NCI-H774 (cell line): ENCODE data around the gene SGK2.

Experiments used
- DNase-seq: peaks from one replicate; lab custom pipeline; 2025; lab: John Stamatoyannopoulos, UW

Gene SGK2

DNA sequence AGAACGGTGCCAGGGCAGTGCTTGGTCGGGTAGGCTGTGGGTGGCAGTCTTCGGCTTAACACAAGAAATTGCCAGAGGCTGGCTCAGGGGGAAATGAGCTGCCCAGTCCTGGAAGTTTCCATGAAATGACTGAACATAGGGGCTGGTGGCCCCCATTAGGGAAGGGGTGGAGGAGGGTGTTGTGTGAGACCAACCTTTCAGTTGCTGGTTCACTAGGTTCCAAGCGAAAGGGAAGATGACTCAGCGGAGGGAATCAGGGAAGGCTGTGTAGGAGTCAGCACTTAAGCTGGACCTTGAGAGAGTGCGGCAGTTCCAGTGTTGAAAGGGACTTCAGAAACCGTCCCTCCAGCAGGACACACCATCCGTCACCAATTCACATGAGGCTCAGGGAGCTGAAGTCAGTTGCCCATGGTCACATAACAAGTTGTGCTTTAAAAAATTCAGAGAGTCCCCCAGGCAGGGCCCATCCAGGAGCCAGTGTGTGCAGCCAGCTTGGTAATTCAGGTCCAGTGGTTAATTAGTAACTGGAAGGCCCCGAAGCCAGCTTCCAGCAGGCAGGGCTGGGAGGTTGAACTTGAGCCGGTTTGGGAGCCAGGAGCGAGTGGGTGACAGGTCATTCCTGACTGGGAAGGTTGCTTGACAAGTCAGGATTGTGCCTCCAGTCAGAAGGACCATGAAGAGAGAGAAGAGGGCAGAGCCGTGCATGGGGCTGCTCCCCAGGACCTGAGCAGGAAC, at the start of gene SGK2:
Gene SGK2, plus strand, starts transcription at position 616 of the 735 bp plus-strand sequence. CDS start 7,469 bp downstream, outside the sequence.
- DNase-seq: no peak

DNA sequence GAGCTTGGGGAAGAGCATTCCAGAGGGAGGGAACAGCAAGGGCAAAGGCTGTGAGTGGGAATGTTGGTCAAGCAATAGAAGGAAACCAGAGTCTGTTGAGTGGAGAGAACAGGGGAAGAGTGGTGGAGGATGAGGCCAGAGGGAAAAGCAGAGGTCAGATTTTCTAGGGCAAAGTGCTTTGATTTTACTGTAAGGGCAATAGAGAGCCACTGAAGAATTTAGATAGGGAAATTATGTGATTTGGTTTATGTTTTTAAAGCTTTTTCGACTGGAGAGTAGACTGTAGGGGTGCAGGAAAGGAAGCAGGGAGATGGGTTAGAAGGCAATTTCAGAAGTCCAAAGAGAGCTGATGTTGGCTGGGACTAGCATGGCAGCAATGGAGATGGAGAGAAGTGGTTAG, 46.9 kb upstream of the SGK2 start:
- DNase-seq: no peak

DNA sequence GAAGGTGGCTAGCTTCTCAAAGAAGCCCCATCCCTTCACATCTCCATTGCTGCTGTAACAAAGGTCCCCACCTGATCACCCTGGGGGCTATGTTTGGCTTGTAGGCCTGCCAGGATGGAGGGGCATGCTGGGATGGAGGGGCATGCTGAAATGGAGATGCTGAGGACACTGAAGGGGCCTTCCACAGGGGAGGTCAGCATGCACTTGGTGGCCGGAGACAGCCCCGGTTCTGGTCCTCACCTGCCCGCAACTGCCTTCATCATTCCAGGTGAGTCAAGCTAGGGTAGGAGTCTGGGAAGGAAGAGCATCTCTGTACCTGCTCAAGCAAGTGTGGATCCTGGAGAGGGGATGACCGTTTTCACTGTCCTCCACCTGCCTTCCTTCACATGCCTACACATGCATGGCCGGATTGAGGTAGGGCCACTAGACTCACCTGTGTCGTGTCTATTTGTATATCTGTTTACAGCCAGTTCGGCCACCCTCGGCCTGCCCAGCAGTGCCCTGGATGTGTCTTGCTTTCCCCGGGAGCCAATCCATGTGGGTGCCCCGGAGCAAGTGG, 45.4 kb upstream of the SGK2 start:
- DNase-seq: no peak

DNA sequence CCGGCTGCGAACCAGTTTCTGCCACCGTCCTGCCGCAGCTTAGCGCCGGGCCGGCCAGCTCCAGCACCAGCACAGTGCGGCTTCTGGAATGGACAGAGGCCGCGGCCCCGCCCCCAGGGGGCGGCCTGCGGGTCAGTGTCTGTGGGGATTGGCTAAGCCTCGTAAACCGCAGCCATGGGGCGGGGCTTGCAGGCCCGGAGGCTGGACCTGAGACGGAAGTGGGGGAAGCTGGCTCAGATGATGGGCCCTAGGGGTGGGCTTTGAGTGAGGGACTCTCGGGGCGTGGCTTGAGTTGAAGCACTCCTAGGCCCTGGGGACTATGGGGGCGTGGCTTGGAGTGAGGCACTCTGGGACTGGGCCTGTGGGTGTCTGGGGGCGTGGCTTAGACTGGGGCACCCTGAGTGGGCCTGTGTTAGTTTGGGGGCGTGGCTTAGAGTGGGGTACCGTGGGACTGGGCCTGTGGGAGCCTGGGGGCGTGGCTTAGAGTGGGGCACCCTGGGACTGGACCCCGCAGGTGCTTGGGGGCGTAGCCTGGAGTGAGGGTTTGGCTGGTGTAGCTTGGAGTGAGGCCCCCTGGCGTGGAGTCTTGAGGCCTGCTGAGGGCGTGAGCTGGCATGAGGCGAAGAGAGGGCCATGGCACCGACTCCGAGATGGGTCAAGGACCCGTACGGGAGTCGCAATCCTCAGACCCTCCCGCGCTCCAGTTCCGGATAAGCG, 44.7 kb upstream of the SGK2 start:
- DNase-seq: peak; percentile 95

DNA sequence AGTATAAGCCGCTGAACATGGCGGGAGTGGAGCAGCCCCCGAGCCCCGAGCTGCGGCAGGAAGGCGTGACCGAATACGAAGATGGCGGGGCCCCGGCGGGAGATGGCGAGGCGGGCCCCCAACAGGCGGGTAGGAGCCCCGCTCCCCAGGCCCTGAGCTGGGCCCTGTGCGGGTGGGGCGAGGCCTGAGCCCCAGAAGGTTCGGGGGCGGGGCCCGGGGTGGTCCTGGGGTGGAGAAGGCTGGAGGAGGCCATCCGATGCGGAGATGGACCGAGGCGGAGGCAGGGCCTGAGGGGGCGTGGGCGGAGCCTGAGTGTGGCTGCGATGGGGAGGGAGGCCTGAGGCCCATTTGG, 44.2 kb upstream of the SGK2 start:
- DNase-seq: no peak

DNA sequence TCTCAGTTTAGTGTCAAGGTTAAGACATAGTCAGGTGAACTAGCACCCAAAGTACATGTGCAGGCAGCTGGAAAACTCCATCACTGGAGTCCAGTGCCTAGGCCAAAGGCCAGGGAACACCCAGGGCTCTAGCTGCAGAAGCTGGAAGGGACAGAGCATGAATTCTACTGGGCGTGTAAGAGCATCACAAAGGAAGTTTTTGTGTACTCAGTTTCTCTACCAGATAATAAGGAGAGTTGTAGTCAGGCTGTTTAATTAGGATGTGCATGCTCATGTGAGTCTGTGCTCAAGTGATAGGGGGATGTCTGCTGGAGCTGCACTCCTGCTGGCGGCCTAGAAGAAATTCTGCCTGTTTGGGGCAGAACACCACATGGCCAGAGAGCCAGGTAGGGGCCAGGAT, 43.2 kb upstream of the SGK2 start:
- DNase-seq: no peak

DNA sequence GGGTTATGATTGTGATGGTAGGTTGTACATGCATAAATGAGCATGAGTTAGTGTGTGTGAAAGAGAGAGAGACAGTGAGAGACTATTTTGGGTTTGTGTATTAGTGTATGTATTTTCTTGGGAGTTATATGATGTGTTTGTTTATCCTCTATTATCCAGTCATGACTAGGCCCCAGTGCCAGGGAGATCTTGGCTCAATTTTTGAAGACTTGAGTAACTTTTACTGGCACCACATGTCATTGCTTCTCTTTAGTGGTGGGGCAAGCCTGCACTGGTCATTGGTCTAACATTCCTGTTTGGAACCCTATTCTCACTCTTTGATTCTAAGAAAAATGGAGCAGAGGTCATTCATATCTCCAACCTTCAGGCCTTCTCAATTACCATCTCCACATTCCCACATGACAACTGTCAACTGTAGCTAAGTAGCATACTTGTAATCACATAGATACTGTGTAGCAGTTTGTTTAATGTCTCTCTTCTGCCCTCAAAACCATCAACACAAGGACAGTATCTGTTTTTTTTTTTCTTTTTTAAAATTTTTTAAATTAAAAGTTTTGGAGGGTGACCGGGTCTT, 42.5 kb upstream of the SGK2 start:
- no peak for DNase-seq

DNA sequence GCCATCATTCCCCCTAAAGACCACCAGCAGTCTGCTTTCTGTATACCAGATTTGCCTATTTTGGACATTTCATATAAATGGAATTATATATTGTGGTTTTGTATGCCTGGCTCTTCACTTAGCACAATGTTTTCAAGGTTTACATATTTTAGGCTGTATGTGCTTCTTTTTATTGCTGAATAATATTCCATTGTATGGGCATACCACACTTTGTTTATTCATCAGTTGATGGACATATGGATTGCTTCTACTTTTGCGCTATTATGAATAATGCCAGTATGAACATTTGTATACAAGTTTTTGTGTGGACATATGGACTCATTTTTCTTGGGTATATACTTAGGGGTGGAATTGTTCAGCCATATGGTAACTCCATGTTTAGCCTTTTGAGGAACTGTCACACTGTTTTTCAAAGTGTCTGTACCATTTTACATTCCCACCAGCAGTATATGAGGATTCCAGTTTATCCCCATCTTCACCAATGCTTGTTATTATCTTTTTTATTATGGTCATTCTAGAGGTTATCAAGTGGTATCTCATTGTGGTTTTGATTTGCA, 38.7 kb upstream of the SGK2 start:
- no peak for DNase-seq

DNA sequence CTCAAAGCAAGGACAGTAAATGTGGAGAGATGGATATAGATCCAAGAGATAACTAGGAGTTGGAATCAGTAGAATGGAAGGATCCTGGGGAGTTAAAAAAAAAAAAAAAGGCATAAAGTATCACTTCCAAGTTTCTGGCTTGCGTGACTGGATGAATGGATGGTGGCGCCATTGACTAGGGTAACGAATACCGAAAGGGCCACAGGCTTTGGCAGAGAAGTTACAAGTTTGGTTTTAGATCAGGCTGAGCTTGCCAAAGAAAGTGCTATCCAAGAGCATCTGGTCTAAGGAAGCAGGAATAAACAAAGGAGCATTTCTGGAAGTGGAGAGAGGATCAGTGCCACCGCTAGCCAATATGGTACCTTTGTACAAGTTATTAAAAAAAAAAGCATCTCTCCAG, 33.8 kb upstream of the SGK2 start:
- DNase-seq: no peak

DNA sequence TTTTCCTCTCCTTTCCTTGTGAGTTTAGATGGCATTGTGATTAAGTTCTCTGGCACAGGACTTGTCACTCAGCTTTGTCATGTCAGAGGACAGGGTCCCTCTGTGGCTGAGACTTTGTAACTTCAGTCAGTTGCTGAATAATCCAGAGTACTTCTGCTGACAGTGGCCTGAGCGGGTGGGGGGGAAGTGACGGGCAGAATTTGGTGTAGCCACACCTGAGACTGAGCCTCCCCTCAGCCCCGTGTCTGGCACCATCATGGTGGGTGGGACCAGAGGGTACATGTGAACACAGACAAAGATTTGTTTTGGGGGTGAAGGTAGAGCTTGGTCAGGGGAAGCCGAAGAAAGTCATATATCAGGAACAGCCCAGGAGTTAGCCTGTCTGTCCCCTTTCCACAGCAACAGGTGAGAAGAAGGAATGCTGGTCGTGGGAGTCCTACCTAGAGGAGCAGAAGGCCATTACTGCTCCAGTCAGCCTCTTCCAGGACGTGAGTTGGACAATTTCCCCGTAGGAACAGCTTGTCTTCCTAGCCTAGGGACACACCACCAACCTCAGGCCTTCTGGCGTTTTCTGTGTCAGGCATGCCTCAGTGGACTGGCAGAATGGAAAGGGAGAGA, 30.5 kb upstream of the SGK2 start:
- DNase-seq: no peak

DNA sequence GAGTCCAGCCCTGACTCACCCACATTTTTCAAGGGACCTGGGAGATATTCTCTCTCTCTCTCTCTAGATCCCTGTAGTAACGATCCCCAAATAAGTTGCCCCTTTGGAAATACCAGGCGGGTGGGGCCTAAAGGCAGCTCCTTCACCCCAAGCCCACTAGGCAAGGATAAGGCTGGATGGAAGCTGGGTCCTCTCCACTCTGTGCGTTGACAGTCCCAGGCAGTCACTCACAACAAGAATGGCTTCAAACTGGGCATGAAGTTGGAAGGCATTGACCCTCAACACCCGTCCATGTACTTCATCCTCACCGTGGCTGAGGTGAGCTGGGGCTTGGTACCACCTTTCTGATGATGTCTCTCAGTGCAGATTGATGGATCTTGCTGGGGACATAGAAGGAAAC, 29.8 kb upstream of the SGK2 start:
- DNase-seq: no peak

DNA sequence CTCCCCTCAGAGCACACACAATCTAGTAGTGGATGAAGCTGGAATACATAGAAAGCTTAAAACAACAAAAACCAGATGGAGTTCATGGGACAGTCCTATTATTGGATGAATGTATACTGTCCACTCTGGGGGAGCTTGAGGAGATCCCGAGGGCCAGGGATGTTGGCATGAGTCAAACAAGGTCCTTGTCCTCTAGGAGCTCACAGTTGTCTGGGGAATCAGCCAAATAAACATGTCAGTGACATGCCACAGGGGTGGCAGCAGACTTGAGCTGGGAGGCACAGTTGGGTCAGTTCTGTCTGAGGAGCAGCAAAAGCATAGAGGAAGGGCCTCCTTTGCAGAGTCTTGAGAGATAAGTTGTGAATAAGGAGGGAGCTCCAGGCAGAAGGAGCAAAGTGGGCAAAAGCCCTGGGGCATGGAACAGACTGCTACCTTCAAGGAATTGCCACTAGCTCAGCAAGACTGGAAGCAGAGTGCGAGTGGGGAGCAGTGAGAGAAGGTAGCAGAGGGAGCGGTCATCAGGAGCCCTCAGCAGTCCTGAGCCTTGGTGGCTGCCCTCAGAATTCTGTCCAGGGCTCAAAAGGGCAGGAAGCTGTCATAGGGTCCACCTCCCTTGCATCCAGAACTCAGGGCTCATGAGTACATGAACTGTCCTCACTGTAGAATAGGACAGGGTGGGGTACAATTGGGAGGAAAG, 29.2 kb upstream of the SGK2 start:
- no peak for DNase-seq

DNA sequence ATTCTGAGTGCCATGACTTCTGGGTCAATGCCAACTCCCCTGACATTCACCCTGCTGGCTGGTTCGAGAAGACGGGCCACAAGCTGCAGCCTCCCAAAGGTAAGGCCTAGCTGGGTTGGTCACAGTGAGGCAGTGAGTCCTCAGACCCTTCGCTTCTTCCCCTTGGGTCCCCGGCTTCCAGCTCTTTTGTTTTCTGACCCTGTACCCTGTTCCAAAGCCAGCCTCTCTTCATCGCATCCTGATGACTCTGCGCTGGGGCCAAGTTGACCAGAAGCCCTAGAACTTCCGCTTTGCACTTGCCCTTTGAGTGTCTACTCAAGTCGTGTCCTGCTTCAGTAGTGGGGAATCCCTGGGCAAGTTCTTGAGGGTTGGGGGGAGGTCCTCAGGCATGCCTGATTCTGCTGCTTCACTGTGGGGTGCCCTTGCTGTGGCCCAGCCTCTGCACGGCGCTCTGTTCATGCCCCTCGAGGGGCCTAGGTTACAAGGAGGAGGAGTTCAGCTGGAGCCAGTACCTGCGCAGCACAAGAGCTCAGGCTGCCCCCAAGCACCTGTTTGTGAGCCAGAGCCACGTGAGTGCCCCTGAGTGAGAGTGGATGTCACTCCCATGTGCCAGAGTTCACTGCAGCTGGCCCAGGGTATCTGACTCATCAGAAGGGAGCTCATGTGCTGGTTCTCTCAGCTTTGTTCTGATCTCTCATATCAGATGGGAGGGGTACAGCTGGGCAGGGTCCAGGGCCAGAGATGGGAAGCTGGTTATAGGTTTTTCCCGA, 28.3 kb upstream of the SGK2 start:
- no peak for DNase-seq

DNA sequence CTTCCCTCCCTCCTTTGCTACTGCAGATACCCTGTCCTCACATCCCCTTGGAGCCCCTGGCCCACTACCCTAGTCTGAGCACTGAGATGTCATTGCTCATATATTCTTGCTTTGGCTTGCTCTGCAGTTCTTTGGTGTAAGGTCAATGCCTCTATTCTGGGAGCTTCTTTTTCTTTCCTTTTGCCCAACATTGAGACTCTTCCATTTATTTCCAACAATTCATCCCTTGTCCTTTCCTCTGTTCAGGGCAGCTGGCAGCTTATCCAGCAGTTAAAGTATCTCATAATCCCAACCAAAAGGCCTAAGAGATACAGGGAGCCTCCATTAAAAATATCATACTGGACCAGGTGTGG, 27.8 kb upstream of the SGK2 start:
- DNase-seq: no peak

DNA sequence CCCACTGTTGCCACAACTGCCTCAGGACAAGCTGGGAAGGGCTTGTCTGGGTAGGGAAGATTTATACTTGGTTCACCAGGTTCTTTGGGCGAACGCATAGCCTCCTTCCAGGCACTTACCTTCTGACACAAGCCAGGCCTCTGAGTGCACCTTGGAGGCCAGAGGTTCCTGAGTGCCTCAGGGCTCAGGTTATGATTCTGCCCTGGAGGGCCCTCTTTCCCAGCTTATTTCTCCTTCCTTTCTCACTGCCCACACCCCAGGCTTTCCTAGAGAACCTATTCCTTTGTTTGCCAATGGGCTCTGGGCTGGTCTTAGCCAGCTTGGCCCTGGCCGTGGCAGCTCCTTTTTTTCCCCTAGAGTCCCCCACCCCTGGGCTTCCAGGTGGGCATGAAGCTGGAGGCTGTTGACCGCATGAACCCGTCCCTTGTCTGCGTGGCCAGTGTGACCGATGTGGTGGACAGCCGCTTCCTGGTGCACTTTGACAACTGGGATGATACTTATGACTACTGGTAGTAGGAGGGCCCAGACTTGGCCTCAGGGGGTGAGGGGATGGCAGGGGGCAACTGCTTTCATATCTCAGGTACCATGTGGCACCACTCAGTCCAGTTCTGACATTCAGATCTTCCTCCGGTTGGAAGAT, 26.3 kb upstream of the SGK2 start:
- DNase-seq: no peak

DNA sequence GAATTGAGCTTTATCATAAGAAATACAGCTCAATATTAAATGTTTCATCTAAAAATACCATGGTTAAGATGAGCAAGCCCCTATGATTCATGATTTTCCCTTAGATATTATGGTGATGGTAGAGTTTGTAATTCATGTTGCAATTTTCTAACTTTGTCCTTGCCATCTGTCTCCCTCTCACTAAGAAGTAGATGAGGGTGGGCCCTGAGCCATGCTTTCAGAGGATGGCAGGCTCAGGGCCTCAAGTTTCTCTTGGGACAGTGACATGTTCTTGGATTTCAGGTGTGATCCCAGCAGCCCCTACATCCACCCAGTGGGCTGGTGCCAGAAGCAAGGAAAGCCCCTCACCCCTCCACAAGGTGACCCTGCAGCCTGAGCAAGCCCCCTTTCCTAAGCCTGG, 25.8 kb upstream of the SGK2 start:
- no peak for DNase-seq

DNA sequence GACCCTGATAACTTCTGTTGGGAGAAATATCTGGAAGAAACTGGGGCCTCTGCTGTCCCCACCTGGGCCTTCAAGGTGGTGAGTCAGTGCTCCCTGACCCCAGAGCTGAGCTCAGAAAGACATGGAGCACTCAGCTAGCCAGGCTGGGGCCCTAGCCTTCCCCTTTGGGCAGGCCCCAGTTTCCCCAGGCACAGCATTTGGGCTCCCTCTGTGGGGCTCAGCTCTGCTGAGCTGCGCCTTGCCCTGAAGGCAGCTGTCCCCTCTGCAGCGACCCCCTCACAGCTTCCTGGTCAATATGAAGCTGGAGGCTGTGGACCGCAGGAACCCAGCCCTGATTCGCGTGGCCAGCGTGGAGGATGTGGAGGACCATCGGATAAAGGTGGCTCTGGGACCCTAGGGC, 24.8 kb upstream of the SGK2 start:
- DNase-seq: no peak

DNA sequence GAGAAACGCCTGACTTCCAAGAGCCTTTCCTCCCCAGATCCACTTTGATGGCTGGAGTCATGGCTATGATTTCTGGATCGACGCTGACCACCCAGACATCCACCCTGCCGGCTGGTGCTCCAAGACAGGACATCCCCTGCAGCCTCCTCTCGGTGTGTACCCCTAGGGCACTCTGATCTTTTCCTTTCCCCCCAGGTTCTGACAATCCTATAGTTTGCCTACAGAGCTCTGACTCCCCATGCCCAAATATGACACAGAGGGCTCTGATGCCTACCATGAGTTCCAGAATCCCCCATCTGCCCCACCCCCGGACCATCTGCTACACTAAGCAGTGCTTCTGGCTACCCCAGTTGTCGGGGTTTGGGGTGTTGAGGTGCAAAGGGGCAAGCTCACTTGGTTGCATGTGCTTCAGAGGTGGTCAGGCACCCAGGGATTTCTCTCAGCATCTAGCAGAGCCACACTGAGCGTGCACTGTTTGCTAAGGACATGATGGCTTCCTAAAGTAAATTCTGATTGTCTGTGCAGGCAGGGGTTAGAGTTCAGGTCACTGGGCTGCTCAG, 24.0 kb upstream of the SGK2 start:
- no peak for DNase-seq

DNA sequence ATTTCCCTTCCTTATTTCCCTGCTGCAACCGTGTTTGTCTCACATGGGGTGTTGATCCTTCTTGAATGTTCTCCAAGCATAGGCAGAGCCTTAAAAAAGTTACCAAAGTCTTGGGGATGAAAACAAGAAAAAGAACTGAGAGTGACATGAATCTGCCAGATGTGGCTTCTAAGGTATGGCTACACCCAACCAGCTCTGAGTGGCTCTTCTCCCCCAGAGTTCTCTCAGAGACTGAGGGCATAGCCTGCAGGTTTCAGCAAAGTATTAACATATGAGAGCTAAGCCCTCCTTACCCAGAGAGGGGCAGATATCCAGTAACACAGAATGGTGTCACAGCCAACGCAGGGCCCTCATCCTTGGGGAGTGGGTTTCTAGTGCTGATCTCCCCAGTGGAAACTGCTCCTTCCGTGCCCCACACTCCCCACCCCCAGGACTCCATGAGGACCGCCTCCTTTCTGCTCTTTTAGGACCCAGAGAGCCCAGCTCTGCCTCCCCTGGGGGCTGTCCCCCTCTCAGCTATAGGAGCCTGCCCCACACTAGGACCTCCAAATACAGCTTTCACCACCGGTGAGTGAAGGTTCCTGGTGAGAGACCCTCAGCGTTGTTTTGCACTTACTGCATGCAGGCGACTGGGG, 23.3 kb upstream of the SGK2 start:
- DNase-seq: no peak
